Measurements from ENCODE around the gene CNOT1.

The CNOT1 gene

GRCh38 chr16:58518980-58519368 is 110.7 kb downstream of the CNOT1 start:
- peaks cover 55% of the 10 kb centered on the region for H3K79me2 ChIP-seq (ENCODE audit: low read length)
- peak overlapping the region; percentile 93 for H3K27ac ChIP-seq (ENCODE audit: low read length)
- peaks cover 52% of the 10 kb centered on the region for H3K36me3 ChIP-seq (replicated peaks; ENCODE audit: low read depth, low read length)
- peak overlapping the region; percentile 63 for H3K4me2 ChIP-seq (ENCODE audit: low read length)
- peak overlapping the region; percentile 23; the same call in 1 of the 2 replicates for H3K9ac ChIP-seq (ENCODE audit: low read length)
- TF ChIP-seq EZH2phosphoT487 (IDR thresholded peaks at IDR 0.05; ENCODE audit: low read depth) = no peak
- TF ChIP-seq, protein P1, sequence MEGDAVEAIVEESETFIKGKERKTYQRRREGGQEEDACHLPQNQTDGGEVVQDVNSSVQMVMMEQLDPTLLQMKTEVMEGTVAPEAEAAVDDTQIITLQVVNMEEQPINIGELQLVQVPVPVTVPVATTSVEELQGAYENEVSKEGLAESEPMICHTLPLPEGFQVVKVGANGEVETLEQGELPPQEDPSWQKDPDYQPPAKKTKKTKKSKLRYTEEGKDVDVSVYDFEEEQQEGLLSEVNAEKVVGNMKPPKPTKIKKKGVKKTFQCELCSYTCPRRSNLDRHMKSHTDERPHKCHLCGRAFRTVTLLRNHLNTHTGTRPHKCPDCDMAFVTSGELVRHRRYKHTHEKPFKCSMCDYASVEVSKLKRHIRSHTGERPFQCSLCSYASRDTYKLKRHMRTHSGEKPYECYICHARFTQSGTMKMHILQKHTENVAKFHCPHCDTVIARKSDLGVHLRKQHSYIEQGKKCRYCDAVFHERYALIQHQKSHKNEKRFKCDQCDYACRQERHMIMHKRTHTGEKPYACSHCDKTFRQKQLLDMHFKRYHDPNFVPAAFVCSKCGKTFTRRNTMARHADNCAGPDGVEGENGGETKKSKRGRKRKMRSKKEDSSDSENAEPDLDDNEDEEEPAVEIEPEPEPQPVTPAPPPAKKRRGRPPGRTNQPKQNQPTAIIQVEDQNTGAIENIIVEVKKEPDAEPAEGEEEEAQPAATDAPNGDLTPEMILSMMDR (IDR thresholded peaks at IDR 0.05; ENCODE audit: low read depth, low read length) = no peak
- peaks cover 58% of the 10 kb centered on the region for H3K4me1 ChIP-seq (ENCODE audit: low read length)
- peak overlapping the region; percentile 46 for H3K4me3 ChIP-seq (ENCODE audit: low read length)
- H2AFZ ChIP-seq (ENCODE audit: low read depth, low read length) = no peak overlapping the region
- no peaks in the 10 kb centered on the region for H3K9me3 ChIP-seq (ENCODE audit: insufficient read depth, low read length)
- H3K27me3 ChIP-seq (ENCODE audit: low read depth, low read length) = no peaks in the 10 kb centered on the region
- H4K20me1 ChIP-seq (ENCODE audit: insufficient read depth, low read length) = peaks cover 51% of the 10 kb centered on the region

GRCh38 chr16:58518083-58518979 is 111.3 kb downstream of the CNOT1 start:
- H4K20me1 ChIP-seq (ENCODE audit: insufficient read depth, low read length) = peaks cover 51% of the 10 kb centered on the region

DNA sequence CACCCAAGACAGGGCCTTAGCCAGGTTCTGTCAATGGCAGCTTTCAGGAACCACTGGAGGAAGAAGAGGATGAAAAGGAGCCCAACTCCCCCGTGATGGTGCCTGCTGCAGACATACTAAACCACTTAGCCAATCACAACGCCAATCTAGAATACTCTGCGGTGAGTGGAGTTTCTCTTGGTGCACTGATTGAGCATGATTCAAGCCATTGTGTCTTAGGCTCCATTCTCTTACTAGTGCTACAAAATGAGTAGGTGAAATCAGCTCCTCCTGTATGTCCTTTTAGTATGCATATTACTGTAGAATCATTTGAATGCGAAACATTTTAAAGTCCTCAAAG is 112.9 kb downstream of the CNOT1 start:
- Histone ChIP-seq H3K4me3 (ENCODE audit: low read length) (peak overlapping the region; percentile 93; the same call in 1 of the 2 replicates), H3K4me2 (ENCODE audit: low read length) (peak overlapping the region; percentile 88), H3K27ac (ENCODE audit: low read length) (no peak overlapping the region), H4K20me1 (ENCODE audit: insufficient read depth, low read length) (peaks cover 46% of the 10 kb centered on the region), H3K27me3 (ENCODE audit: low read depth, low read length) (no peaks in the 10 kb centered on the region), H3K79me2 (ENCODE audit: low read length) (peaks cover 47% of the 10 kb centered on the region), H2AFZ (ENCODE audit: low read depth, low read length) (no peak overlapping the region), H3K9me3 (ENCODE audit: insufficient read depth, low read length) (no peaks in the 10 kb centered on the region), H3K9ac (ENCODE audit: low read length) (no peak overlapping the region), H3K36me3 (replicated peaks; ENCODE audit: low read depth, low read length) (peaks cover 37% of the 10 kb centered on the region), H3K4me1 (ENCODE audit: low read length) (peaks cover 50% of the 10 kb centered on the region)
- TF ChIP-seq, protein P1 (IDR thresholded peaks at IDR 0.05; ENCODE audit: low read depth, low read length) = no peak

More at GRCh38 chr16:58518083-58518979, 111.3 kb downstream of the CNOT1 start:
- H3K9me3 ChIP-seq (ENCODE audit: insufficient read depth, low read length) = no peaks in the 10 kb centered on the region
- no peaks in the 10 kb centered on the region for H3K27me3 ChIP-seq (ENCODE audit: low read depth, low read length)
- peaks cover 54% of the 10 kb centered on the region for H3K79me2 ChIP-seq (ENCODE audit: low read length)
- peak overlapping the region; percentile 31; the same call in 1 of the 2 replicates for H3K9ac ChIP-seq (ENCODE audit: low read length)
- no peak overlapping the region for H2AFZ ChIP-seq (ENCODE audit: low read depth, low read length)
- peaks cover 47% of the 10 kb centered on the region for H3K36me3 ChIP-seq (replicated peaks; ENCODE audit: low read depth, low read length)
- TF ChIP-seq EZH2phosphoT487 (IDR thresholded peaks at IDR 0.05; ENCODE audit: low read depth) = no peak
- TF ChIP-seq, protein P1 (IDR thresholded peaks at IDR 0.05; ENCODE audit: low read depth, low read length) = no peak
- H3K4me1 ChIP-seq (ENCODE audit: low read length) = peaks cover 58% of the 10 kb centered on the region
- peak overlapping the region; percentile 63 for H3K4me2 ChIP-seq (ENCODE audit: low read length)
- peak overlapping the region; percentile 93 for H3K27ac ChIP-seq (ENCODE audit: low read length)
- H3K4me3 ChIP-seq (ENCODE audit: low read length) = peak overlapping the region; percentile 46
